GM18502 (cell line): ENCODE measurements around the gene TBCEL.
A peak's percentile ranks its signal among the peaks of the same experiment; 100 is the strongest.

ENCODE experiments used
- ATAC-seq: cut with Tn5 transposase; IDR thresholded peaks from one replicate; pipeline ENCODE4 v1.9.1; 2021; ENCODE audit warnings: mild to moderate bottlenecking; ENCODE audit not compliant: unreplicated experiment, poor library complexity

TBCEL gene, protein sequence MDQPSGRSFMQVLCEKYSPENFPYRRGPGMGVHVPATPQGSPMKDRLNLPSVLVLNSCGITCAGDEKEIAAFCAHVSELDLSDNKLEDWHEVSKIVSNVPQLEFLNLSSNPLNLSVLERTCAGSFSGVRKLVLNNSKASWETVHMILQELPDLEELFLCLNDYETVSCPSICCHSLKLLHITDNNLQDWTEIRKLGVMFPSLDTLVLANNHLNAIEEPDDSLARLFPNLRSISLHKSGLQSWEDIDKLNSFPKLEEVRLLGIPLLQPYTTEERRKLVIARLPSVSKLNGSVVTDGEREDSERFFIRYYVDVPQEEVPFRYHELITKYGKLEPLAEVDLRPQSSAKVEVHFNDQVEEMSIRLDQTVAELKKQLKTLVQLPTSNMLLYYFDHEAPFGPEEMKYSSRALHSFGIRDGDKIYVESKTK

DNA sequence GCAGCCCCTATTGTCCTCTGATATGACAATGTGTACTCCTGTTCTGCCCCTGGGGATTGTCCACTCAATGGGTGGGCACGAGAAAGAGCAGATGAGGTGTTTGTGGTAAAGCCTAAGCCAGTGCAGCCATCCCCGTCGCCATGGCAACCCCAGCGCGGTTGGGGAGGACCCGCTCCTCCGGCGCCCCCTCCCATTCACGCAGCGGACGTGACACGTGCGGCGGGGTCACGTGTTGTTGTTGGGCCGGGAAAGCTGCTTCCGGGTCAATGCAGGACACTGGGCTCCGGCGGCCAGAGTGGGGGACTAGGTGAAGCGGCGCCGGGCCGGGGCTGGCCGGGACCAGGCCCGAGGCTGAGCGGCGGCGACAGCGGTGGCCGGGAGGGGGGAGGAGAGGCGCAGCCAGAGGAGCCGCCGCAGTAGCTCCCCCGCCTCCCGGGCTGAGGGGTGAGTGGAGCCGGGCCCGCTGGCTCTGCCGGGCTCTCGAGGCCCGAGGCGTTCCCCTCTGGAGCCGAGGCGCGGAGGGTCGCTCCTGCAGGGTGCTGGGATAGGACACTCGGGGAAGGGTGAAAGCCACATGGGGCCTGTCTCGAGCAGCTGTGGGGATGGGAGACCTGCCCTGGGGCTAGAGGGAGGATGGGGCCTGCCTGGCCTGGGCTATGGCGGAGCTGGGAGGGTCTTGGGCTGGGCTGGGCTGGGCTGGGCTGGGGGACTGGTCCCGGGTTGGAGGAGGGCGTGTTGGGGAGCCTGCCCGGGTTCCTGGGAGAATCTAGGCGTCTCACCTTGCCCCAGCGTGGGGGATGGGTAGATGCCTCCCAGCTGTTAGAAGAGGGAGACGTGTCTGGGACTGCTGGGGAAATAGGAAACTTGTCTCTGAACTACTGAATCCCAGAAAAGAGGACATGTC, at the start of gene TBCEL:
TSS of gene TBCEL (plus strand) at position 255 of the 904 bp plus-strand sequence. CDS start 21,589 bp downstream, outside the sequence.
- peak; percentile 90 for ATAC-seq

DNA sequence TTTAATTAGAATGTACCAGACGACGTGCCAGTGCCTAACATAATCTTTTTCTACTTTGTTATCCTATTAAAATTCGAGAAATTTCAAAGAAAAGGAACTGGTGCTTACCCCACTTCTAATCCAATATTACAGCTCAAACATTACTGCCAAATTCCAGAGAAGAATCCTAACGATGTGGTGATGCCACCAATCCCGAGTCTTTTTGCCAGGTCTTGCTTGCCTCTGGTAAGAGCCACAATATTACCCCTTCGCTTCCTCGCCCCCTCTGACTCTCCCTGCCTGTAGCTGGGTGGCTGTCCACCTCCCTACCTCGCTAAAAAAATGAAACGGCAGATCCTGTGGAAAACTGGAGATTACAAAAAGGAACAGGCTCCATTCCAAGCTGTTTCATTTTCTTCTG, 49.4 kb upstream of the TBCEL start:
- ATAC-seq: no peak

DNA sequence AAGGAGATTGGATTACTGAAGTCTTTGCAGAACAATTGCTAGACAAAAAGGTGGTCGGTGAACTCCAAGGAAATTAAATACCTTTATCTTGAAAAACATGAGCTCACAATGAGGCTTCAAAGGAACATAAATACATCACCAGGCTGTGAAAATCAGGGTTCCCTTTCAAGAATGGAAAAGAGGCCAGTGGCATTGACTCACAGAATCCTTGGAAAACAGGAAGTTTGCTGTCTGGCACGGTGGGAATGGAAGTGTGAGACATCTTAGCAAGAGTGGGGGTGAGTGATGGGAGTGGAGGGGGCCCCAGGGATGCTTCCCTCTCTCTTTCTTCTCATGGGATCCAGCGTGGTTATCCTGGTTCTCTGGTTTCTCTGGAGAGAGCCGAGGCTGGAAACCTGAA, 48.9 kb upstream of the TBCEL start:
- ATAC-seq: no peak

DNA sequence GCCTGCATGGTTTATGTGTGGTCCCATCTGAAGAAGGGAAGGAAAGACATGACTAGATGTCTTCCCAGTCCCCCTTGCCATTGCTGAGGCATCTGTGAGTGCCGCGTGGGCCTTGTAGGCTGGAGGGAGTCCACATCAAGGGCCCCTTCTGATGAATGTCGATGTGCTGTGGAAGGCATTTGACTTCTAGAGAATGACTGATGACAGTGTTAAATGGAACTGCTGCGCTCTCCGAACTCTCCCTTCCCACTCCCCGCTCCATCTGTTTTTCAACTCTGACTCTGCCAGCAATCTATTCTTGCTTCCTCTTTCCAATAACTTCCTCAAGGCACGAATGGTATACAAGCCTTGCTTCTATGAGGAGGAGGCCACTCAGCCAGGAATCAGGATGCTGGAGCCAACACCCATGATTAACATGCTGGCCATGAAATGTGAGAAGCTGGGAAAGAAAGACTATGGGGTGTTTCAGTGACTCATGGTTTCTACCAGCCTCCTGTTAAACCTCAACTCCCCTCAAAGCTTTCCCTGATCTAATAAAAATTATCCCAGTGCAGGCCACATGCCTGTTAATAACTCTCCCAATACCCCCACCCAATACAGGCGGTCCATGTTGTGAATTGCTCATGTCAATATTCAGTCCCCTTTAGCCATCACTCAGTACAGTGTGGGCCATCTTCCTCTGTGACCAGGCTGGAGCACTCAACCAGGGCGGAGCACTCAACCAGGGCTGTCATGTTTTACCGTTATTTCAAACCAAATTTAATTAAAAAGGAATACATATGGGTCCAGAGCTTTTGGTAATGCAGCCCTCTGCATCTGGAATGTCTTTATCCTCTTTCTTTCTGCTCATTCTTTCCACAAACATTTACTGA, 46.4 kb upstream of the TBCEL start:
- no peak for ATAC-seq

DNA sequence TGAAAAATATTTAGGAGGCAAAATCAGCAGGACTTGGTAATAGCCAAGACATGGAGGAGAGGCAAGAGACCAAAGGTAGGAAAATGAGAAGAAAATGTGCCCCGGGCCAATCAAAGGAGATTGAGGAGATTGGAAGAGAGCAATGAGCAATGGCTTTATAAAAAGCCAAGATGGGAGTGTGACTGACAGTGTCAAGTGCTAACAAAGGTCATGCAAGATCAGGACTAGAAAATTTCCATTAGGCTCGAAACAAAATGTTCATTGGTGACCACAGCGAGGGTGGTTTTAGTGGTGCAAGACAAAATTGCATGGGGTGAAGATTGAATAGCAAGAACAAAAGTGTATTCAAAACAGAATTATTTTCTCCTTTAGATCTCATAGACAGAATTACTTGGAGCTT, 45.2 kb upstream of the TBCEL start:
- no peak for ATAC-seq

DNA sequence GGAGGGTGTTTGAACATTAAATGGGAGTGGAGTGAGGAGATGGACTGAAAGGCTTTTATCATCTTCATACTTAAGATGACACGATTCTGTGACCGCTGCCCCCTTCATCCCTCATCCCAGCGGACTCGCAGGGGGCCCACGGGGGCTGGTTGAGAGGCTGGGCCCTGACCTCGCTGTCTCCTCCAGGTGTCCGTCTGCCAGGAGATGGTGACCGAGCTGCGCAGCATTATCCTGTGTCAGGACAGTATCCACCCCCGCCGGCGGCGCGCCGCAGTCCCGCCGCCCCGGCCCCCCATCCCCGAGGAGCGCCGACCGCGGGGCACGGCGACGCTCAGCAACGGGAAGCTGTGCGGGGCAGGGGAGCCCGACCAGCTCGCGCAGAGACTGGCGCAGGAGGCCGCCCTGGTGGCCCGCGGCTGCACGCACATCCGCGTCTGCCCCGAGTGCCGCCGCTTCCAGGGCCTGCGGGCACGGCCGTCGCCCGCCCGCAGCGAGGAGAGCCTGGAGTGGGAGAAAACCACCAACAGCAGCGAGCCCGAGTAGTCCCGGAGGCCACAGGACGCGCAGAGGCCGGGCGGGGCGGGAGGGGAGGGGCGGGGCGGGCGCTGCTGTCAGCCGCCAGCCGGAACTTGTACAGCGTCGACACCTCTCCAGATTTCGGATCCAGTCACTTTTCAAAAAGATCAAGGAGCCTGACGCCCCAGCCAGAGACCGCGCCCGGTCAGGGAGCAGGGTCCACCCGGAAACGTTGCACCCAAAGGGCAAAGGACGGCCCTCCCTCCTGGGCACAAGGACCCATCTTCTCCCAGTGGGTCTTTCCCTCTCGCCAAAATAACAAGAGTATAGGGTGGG, 38.0 kb upstream of the TBCEL start:
- ATAC-seq: peak; percentile 50

DNA sequence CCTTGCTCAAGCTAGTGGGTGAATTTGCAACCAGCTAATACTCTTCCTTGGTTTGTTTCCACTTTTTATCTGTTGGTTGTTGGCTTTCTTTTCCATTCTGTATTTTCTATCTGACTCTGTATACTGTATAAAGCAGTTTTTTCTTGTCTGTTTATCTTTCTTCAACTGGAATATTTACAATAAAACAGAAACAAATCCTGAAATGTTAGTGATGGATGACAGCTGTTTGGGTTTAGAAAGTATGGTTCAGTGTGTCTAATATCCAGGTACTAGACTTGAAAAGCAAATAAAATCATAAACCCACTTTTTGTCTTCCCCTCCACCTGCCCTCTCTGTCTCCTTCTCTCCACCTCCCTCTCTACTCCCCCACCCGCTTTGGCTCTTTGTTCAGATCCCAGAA, 35.3 kb upstream of the TBCEL start:
- ATAC-seq: no peak

DNA sequence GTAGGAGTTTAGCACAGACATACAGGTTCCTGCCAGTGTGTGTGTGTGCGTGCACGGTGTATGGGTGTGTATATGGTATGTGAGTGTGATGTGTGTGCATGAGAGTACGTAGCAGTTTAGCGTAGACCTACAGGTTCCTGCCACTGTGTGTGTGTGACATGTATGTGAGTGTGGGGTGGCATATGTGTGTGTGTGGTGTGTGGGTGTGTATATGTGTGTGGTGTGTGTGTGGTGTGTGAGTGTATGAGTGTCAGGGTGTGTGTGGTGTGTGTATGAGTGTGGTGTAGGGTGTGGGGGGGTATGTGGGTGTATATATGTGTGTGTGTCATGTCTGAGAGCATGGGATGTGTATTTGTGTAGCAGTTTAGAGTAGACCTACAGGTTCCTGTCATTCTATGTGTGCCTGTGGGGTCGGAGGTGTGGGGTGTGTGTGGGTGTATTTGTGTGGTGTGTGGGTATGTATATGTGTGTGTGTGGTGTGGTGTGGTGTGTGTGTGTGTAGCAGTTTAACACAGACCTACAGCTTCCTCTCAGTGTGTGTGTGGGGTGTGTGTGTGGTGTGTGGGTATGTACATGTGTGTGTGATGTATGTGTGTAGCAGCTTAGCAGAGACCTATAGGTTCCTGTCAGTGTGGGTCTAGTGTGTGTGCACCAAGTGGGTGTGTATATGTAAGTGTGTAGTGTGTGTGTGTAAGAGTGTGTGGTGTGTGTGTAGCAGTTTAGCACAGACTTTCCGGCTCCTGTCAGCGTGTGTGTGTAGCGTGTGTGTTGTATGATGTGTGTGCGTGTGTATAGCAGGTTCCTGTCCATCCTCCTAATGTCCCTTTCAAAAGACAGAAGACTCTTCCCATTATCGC, 31.8 kb upstream of the TBCEL start:
- no peak for ATAC-seq

DNA sequence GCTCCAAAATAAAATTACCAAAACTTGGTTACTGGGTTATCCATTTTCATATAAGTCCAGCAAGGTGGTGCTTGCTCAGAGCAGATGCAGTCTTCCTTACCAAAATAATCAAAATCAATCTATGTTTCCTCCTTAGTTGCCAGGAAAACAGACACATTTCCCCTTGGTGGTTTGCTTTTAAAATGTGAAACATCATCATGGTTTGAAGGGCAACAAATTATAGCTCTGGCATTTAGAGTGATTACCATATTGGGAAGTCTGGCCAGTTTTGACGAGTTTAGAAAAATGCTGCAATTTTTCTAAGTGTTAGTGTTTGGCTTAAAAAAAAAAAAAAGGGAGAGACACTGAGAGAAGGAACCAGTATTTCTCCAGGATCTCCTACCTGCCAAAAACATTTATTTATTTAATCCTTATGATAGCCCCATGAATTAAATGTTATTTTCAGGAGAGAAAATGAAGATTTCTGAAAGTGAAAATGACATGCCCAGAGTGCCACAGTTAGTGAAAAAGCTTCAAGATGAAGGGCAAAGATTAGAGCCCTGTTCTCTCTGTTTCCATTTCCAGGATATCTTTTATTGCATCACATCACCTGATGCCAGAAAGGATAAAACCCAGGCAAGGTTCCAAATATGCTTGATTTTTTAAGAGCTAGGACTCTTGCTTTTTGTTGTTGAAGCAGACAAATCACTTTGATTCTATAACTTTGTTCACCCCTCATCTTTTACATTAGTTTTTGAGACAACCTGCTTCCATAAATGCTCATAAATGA, 29.6 kb upstream of the TBCEL start:
- ATAC-seq: no peak

DNA sequence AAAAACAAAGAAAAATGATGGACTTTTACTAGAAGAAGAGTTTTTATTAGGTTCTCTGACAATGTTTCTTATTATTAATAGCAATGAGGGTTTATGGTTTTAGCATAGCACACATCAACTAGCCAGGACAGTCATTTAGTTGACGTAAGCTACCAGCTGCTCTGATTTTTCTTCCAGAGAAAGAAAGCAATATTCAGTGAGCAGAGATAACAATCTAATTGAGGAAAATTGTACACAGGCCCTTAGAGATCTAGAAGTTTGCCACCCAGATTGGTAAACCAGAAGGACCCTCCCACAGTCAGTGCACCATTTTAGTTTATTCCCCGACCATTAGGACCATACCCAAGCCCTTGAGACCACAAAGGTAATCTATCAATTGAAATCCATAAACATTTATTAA, 28.7 kb upstream of the TBCEL start:
- no peak for ATAC-seq

DNA sequence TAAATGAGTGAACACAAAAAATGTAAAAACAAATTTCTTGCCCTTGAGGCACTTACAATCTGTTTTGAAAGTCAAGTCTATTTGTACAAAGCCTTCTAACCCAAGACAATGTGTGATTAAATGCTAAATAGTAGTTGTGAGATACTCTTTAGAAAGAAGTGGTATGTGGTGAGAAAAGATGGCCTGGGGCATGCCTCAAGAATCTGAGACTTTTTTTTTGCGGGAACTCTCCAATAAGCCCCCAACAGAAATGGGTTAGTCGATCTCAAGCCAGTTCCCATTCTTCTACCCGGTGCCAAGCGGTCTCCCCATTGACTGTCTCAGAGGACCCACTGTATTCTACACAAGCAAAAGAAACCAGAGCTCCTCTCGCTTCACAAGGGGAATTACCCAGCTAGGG, 26.9 kb upstream of the TBCEL start:
- ATAC-seq: no peak

DNA sequence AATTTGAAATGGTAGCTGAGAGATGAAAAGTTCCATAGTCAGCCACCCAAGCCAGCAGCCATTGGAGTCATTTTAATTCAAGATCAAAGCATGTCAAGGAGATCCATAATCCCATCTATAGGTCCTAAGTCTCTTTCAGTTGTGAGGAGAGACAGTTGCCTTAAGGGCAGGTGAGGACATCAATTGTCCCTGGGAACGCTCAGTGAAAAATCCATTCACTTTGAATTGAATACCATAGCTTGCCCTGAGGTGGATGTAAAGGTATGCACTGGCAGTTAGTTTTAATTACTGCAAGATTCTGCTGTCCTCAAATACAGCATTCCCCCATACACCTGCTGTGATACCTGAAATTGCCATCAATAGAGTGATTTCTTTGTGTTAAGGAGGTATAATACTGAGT, 25.3 kb upstream of the TBCEL start:
- no peak for ATAC-seq

DNA sequence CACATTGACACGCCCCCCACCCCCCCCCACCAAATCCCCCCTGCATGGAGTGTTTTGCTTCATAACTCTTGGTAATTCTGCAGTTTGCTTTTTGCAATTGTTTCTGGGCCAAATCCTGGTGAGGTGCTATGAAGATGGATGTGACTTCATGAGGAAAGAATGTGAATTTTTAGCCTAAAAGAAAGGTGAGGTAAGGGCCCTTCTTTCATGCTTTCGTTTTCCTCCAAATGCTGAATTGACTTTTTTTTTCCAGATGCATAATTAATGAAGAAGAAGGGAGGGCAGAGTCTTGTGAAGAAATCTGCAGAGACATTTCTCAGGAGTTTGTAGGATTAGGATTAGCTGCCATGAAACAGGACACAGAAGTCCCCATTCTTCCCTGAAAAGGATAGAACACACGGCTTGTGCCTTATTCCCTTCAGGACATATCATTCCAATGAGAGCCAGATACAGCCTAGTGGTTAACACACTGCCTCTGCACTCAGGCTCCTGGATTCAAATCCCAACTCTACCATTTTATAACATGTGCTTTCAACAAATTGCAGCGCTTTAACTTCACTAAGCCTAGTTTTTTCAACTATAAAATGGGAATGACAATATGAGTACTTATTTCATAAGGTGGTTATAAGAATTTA, 19.6 kb upstream of the TBCEL start:
- no peak for ATAC-seq

DNA sequence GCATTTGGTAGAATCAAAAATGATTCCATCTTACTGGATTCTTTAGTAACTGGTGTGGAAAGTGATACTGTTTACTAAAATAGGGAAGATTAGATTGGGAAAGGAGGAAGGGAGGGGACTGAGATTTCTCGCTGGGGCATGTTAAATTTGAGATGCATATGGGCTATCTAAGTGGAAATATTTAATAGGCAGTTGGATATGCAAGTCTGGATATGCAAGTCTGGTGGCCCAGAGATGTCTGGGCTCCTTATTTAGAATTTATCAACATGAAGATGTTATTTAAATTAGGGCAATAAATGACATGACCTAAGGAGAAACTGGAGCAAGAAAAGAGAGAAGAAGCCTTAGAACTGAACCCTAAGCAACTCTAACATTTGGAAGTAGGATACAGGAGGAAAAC, 17.0 kb upstream of the TBCEL start:
- no peak for ATAC-seq

DNA sequence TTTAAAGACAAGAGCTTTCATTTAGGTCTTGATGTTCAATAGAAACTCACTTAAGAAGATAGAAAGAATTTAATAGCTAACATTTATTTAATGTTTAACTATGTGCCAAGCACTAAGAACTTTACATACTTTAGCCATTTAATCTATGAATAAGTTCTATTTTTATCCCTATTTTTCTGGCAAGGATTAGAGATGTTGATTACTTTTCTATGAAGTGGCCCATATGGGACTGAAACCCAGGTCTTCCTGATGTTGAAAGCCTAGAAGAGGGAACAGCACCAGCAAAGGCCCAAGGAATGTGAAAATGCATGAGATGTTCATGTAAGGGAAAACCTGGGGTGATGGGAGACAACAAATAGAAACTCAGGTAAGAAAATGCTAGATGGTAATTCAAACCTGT, 15.4 kb upstream of the TBCEL start:
- no peak for ATAC-seq

DNA sequence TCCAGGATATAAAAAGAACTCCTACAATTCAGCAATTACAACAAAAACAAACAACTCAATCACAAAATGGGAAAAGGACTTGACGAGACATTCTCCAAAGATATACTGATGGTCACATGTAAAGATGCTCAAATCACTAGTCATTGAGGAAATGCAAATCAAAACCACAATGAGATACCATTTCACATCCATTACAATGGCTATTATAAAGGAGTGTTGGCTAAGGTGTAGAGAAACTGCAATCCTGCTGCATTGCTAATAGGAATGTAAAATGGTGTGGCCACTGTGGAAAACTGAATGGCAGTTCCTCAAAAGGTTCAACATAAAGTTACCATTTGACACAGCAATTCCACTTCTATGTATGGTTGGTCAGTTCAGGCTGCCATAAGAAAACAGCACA, 11.8 kb upstream of the TBCEL start:
- no peak for ATAC-seq

DNA sequence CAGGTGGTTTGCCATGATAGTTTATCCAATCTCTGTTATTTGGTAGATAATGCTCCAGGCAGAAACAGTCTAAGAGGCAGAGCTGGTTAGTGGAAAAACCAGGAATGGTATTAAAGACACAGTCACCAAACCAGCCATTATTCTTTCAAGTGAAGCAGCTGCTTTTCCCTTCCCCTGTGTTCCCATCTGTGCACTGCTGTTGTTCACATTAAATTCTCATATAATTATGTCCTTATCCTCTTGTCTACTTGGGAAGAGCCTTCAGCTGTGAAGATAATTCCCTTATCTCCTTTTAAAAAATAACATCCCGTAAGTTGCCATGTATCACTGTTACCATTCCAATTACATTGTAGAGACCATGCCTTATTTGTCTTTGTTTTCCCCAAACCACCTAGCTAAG, 5.2 kb upstream of the TBCEL start:
- ATAC-seq: no peak
